ENCODE data around the gene RYR3. TPM values are rescaled to one million over a fixed set of nuclear protein-coding genes. Genes with fewer than 3 reads are reported as not detected.

RYR3 gene
- total RNA-seq, 1 donor from 2014 or later = 0.07 TPM

DNA sequence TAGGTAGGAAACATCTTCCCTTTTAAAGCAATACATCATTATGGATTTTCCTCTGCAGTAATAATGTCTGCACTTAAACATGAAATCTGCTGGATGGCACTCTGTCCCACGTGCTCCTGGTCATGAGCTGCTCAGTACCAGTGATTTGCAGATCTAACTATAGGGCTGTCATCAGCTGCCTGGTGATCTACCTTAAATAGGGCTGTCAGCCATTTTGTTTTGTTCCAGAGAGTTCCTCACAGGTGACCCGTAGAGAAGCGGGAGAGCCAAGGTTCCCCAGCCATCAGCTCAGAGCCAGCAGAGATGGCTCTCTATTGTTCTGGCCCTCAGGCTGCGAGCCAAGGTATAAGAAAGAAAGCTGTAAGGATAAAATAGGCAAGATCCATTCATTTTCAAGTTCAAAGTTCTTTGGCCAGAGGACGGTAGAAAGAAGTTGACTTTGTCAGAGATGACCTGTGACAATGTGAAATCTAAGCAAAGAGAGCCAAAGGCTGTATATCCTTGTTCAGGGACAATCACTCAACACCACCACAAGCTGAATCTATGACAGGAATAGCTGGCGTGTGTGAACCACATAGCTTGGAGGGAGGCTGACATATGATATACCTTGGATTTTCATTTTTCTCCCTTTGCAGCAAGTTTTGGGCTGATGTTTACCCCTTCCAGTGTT is 156.5 kb downstream of the RYR3 start:
- Mint-ChIP-seq H3K27ac (ENCODE audit: unreplicated experiment) (no peak overlapping the region), H3K4me1 (ENCODE audit: low read depth) (no peaks in the 10 kb centered on the region), H3K9me3 (ENCODE audit: low read depth) (no peaks in the 10 kb centered on the region), H3K36me3 (ENCODE audit: low read depth) (no peaks in the 10 kb centered on the region), H3K27me3 (ENCODE audit: low read depth) (peaks cover 10% of the 10 kb centered on the region), H3K4me3 (ENCODE audit: unreplicated experiment) (no peak overlapping the region)
- DNase-seq (ENCODE audit: low spot score) = no peak
- TF ChIP-seq, protein P1, sequence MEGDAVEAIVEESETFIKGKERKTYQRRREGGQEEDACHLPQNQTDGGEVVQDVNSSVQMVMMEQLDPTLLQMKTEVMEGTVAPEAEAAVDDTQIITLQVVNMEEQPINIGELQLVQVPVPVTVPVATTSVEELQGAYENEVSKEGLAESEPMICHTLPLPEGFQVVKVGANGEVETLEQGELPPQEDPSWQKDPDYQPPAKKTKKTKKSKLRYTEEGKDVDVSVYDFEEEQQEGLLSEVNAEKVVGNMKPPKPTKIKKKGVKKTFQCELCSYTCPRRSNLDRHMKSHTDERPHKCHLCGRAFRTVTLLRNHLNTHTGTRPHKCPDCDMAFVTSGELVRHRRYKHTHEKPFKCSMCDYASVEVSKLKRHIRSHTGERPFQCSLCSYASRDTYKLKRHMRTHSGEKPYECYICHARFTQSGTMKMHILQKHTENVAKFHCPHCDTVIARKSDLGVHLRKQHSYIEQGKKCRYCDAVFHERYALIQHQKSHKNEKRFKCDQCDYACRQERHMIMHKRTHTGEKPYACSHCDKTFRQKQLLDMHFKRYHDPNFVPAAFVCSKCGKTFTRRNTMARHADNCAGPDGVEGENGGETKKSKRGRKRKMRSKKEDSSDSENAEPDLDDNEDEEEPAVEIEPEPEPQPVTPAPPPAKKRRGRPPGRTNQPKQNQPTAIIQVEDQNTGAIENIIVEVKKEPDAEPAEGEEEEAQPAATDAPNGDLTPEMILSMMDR (IDR thresholded peaks at IDR 0.05) = no peak

DNA sequence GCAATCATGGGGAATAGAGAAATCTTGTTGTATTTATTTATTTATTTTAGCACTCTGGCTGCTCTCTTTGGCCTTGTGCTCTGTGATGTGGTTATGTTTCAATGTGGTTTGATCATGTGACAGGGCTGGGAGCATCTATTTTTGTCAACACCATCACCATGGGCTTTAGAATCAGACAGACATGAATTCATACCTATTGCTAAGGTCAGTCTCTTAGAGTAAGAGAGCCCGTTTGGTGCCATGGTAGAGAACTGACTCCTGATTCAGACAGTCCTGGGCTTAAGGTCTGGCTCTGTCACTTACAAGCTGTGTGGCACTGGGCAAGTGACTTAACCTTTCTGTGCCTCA is 157.0 kb downstream of the RYR3 start:
- Mint-ChIP-seq H3K36me3 (ENCODE audit: low read depth) (no peaks in the 10 kb centered on the region), H3K27me3 (ENCODE audit: low read depth) (peaks cover 12% of the 10 kb centered on the region), H3K4me1 (ENCODE audit: low read depth) (no peaks in the 10 kb centered on the region), H3K27ac (ENCODE audit: unreplicated experiment) (no peak overlapping the region), H3K9me3 (ENCODE audit: low read depth) (no peaks in the 10 kb centered on the region), H3K4me3 (ENCODE audit: unreplicated experiment) (no peak overlapping the region)
- no peak for DNase-seq (ENCODE audit: low spot score)
- TF ChIP-seq, protein P1 (IDR thresholded peaks at IDR 0.05) = no peak

DNA sequence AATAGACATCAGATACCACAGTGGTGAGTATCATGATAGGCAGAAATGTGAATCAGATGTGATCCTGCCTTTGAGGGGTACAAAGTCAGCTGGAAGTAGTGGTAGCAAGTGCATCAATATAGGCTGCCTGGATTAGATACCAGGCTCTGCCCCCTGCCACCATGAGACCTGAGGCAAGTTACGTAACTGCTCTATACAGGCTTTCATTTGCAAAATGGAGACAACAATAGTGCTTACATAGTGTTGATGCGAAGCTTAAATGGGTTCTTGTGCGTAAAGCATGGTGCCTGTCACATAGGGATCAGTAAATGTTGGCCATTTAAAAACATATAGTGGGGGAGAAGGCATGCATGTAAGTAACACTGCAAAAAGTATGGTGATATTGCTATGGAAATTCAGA is 158.0 kb downstream of the RYR3 start:
- DNase-seq (ENCODE audit: low spot score) = no peak
- Mint-ChIP-seq H3K4me1 (ENCODE audit: low read depth) (no peaks in the 10 kb centered on the region), H3K9me3 (ENCODE audit: low read depth) (no peaks in the 10 kb centered on the region), H3K4me3 (ENCODE audit: unreplicated experiment) (no peak overlapping the region), H3K27me3 (ENCODE audit: low read depth) (peaks cover 14% of the 10 kb centered on the region), H3K27ac (ENCODE audit: unreplicated experiment) (no peak overlapping the region), H3K36me3 (ENCODE audit: low read depth) (no peaks in the 10 kb centered on the region)
- TF ChIP-seq, protein P1 (IDR thresholded peaks at IDR 0.05) = no peak

DNA sequence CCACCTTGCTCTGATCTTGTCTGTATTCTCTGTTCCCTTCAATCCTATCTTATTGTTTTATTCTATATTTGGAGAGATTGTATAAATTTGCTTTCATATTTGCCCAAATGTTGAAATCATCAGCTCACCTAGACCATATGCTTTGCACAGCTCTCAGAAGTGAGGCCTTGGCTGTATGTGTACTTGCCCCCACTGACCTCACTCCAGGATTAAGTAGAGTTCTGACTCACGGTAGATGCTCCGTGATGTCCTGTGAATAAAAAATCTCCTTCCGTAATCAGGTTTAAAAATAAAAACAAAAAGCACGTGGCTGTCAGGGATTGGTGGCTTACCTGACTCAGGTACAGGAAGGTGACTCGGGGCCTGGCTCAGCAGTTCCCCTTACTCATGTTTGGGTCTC is 162.2 kb downstream of the RYR3 start:
- H3K36me3 Mint-ChIP-seq (ENCODE audit: low read depth) = no peaks in the 10 kb centered on the region
- no peak overlapping the region for H3K27ac Mint-ChIP-seq (ENCODE audit: unreplicated experiment)
- H3K4me3 Mint-ChIP-seq (ENCODE audit: unreplicated experiment) = no peak overlapping the region
- TF ChIP-seq, protein P1 (IDR thresholded peaks at IDR 0.05) = no peak
- H3K9me3 Mint-ChIP-seq (ENCODE audit: low read depth) = no peaks in the 10 kb centered on the region
- peaks cover 5% of the 10 kb centered on the region for H3K27me3 Mint-ChIP-seq (ENCODE audit: low read depth)
- no peak for DNase-seq (ENCODE audit: low spot score)
- no peaks in the 10 kb centered on the region for H3K4me1 Mint-ChIP-seq (ENCODE audit: low read depth)

DNA sequence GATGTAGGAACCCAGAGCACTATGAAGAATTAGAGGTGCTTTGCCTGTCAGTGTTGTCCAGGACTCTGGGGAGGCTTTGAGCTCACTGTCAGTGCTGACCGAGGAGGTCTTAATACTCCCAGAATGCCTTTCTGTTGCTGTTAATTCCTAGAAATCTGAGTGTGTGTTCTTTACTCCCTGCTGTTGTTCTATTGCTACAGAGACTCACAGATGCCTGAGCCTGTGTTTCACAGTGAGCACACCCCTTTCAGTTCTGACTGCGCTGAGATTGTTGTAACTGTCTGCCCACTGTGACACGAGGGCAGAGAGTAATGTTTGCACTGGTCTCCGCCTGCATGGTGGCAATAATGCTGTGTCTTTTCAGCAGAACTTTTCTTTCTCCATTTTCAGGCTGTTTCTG is 162.9 kb downstream of the RYR3 start:
- DNase-seq (ENCODE audit: low spot score) = no peak
- H3K27ac Mint-ChIP-seq (ENCODE audit: unreplicated experiment) = no peak overlapping the region
- no peak overlapping the region for H3K4me3 Mint-ChIP-seq (ENCODE audit: unreplicated experiment)
- no peaks in the 10 kb centered on the region for H3K9me3 Mint-ChIP-seq (ENCODE audit: low read depth)
- TF ChIP-seq, protein P1 (IDR thresholded peaks at IDR 0.05) = no peak
- peaks cover 5% of the 10 kb centered on the region for H3K27me3 Mint-ChIP-seq (ENCODE audit: low read depth)
- H3K4me1 Mint-ChIP-seq (ENCODE audit: low read depth) = no peaks in the 10 kb centered on the region
- no peaks in the 10 kb centered on the region for H3K36me3 Mint-ChIP-seq (ENCODE audit: low read depth)

Data from chondrocyte (in vitro differentiated cells).